ENCODE results near the gene MAP4K3.

DNA sequence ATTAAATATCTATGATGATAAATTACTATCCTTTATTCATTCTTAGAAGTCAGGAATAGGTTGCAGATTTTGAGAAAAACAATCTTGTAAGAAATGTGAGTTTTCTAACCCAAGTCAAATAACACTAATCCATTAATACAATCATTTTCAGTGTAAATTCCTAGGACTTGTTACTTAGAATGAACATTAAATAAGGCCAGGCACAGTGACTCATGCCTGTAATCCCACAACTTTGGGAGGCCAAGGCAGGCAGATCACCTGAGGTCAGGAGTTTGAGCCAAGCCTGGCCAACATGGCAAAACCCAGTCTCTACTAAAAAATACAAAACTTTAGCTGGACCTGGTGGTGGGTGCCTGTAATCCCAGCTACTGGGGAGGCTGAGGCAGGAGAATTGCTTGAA, 147.5 kb downstream of the MAP4K3 start:
- no peak for TF ChIP-seq ZNF600 (tag by site-specific recombination; IDR thresholded peaks at IDR 0.05)
- TF ChIP-seq, protein P1, sequence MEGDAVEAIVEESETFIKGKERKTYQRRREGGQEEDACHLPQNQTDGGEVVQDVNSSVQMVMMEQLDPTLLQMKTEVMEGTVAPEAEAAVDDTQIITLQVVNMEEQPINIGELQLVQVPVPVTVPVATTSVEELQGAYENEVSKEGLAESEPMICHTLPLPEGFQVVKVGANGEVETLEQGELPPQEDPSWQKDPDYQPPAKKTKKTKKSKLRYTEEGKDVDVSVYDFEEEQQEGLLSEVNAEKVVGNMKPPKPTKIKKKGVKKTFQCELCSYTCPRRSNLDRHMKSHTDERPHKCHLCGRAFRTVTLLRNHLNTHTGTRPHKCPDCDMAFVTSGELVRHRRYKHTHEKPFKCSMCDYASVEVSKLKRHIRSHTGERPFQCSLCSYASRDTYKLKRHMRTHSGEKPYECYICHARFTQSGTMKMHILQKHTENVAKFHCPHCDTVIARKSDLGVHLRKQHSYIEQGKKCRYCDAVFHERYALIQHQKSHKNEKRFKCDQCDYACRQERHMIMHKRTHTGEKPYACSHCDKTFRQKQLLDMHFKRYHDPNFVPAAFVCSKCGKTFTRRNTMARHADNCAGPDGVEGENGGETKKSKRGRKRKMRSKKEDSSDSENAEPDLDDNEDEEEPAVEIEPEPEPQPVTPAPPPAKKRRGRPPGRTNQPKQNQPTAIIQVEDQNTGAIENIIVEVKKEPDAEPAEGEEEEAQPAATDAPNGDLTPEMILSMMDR (tag by site-specific recombination; IDR thresholded peaks at IDR 0.05) = no peak
- TF ChIP-seq SP2 (tag by site-specific recombination; IDR thresholded peaks at IDR 0.05) = no peak
- TF ChIP-seq HOXD13 (CRISPR knock-in tag; IDR thresholded peaks at IDR 0.05; ENCODE audit: borderline replicate concordance) = no peak
- TF ChIP-seq, protein P2, sequence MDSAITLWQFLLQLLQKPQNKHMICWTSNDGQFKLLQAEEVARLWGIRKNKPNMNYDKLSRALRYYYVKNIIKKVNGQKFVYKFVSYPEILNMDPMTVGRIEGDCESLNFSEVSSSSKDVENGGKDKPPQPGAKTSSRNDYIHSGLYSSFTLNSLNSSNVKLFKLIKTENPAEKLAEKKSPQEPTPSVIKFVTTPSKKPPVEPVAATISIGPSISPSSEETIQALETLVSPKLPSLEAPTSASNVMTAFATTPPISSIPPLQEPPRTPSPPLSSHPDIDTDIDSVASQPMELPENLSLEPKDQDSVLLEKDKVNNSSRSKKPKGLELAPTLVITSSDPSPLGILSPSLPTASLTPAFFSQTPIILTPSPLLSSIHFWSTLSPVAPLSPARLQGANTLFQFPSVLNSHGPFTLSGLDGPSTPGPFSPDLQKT (IDR thresholded peaks at IDR 0.05; ENCODE audit: borderline replicate concordance, low read depth, low read length) = no peak
- TF ChIP-seq, protein P3, sequence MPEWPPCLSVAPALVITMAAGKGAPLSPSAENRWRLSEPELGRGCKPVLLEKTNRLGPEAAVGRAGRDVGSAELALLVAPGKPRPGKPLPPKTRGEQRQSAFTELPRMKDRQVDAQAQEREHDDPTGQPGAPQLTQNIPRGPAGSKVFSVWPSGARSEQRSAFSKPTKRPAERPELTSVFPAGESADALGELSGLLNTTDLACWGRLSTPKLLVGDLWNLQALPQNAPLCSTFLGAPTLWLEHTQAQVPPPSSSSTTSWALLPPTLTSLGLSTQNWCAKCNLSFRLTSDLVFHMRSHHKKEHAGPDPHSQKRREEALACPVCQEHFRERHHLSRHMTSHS (tag by site-specific recombination; IDR thresholded peaks at IDR 0.05) = no peak
